Fibroblast of villous mesenchyme (primary cell): ENCODE data around the gene APP. TPM values are rescaled to one million over a fixed set of nuclear protein-coding genes. Genes with fewer than 3 reads are reported as not detected.
A peak's percentile ranks its signal among the peaks of the same experiment; 100 is the strongest.
"Not testable (repeated sequence)": the region's sequence is repeated elsewhere in the genome, so short reads cannot be mapped to it uniquely, and the experiment has no call there.

Experiments
- DNase-seq: peaks from one replicate; pipeline ENCODE4 v3.0.0-alpha.2; 2010; ENCODE audit warnings: low read depth
- H3K4me3 ChIP-seq: 2 replicates; pipeline ENCODE4 v1.5.1; 2011; ENCODE audit warnings: low read depth, mild to moderate bottlenecking, low read length
- CTCF ChIP-seq: IDR thresholded peaks from 2 replicates; pipeline ENCODE4 v1.5.1; 2012; ENCODE audit warnings: low read depth, mild to moderate bottlenecking, low read length; ENCODE audit not compliant: insufficient read depth
- total RNA-seq: library from RNA; depleted of rRNA; stranded (reverse); fragments of >200 nt; gene quantifications from 2 replicates; pipeline ENCODE4 v1.2.3, GENCODE V29; 2012

APP gene
- total RNA-seq, 1 donor = 353 TPM

GRCh38 chr21:26020510-26020909 is 150.1 kb downstream of the APP start:
- no peak overlapping the region for H3K4me3 ChIP-seq
- TF ChIP-seq CTCF = no peak
- DNase-seq = no peak

- H3K4me3 ChIP-seq = no peak overlapping the region
- DNase-seq = no peak
- TF ChIP-seq CTCF = no peak
These were observed 150.5 kb downstream of the APP start for GRCh38 chr21:26020081-26020480.

GRCh38 chr21:26019236-26019635 is 151.3 kb downstream of the APP start:
- no peak for DNase-seq
- H3K4me3 ChIP-seq = no peak overlapping the region
- TF ChIP-seq CTCF = no peak

- no peak for DNase-seq
- H3K4me3 ChIP-seq = no peak overlapping the region
- TF ChIP-seq CTCF = no peak
These were observed 156.6 kb downstream of the APP start for GRCh38 chr21:26013970-26014369.

GRCh38 chr21:26012482-26012881 is 158.1 kb downstream of the APP start:
- H3K4me3 ChIP-seq, DNase-seq: not testable (repeated sequence)

- no peak for TF ChIP-seq CTCF
- no peak for DNase-seq
- no peak overlapping the region for H3K4me3 ChIP-seq
These were observed 159.2 kb downstream of the APP start for GRCh38 chr21:26011292-26011940.

- TF ChIP-seq CTCF = no peak
- H3K4me3 ChIP-seq = peak overlapping the region; percentile 19
- peak; percentile 90 for DNase-seq
These were observed 162.5 kb downstream of the APP start for GRCh38 chr21:26007951-26008498.
